HepG2 (cell line): ENCODE results near the gene SRD5A1. TPM values are rescaled to one million over a fixed set of nuclear protein-coding genes. Genes with fewer than 3 reads are reported as not detected.

Source experiments
- ATAC-seq: fragments of 200-7000 bp; cut with Tn5 transposase; 3 replicates; pipeline ENCODE4 v1.9.1; 2020; ENCODE audit warnings: mild to moderate bottlenecking, moderate library complexity
- BruUV-seq: library from RNA; stranded (reverse); fragments of 400-500 nt; replicated peaks from 2 replicates; lab custom pipeline; 2021; lab: Mats Ljungman, UMichigan
- CTCF ChIA-PET: fragments of 300-600 bp; formaldehyde crosslinking; extraction: SDS; loops from one replicate; lab custom pipeline; 2021; ENCODE audit warnings: low total read pairs, inconsistent platforms, low intra/inter-chr PET ratio; lab: Yijun Ruan, JAX
- POLR2A ChIA-PET: fragments of 350-600 bp; sonication (Branson Sonifier 250); formaldehyde crosslinking; loops from one replicate; lab custom pipeline; 2020; ENCODE audit warnings: antibody characterized with exemption, inconsistent platforms; lab: Yijun Ruan, JAX
- DNase-seq: peaks from one replicate; pipeline ENCODE4 v3.0.0-alpha.2; 2015; ENCODE audit warnings: low spot score
- FAIRE-seq: peaks from 3 replicates; lab custom pipeline; 2011; peaks lifted over from hg19 to GRCh38; lab: Jason Lieb, UNC
- H2AFZ ChIP-seq: one replicate; pipeline ENCODE4 v1.6.1; 2011; ENCODE audit warnings: low read length, inconsistent platforms
- H3K27ac ChIP-seq: fragments of 300-600 bp; 3 replicates; pipeline ENCODE4 v1.8.0; 2011; ENCODE audit warnings: mixed run types, mild to moderate bottlenecking, mixed read lengths, low read length, inconsistent platforms; ENCODE audit not compliant: insufficient read depth; ENCODE audit errors: extremely low read length
- H3K27me3 ChIP-seq, 2 experiments: fragments of 200-600 bp in 1 of 2; 2 replicates in 1 of 2; 3 replicates in 1 of 2; pipeline versions ENCODE4 v1.6.0 to v1.8.0; 2011; ENCODE audit warnings: low read length in 2 of 2, mild to moderate bottlenecking in 2 of 2, moderate library complexity in 2 of 2, inconsistent platforms in 1 of 2; ENCODE audit not compliant: insufficient read depth in 2 of 2, control insufficient read depth in 1 of 2
- H3K36me3 ChIP-seq, 2 experiments: fragments of 200-600 bp in 1 of 2; replicated peaks in 1 of 2; 2 replicates in 1 of 2; 3 replicates in 1 of 2; pipeline versions ENCODE4 v1.5.1 to v1.8.0; 2011; ENCODE audit warnings: low read length in 2 of 2, inconsistent platforms in 1 of 2; ENCODE audit not compliant: insufficient read depth in 2 of 2, control insufficient read depth in 1 of 2
- H3K4me1 ChIP-seq: 2 replicates; pipeline ENCODE4 v1.5.1; 2012; ENCODE audit warnings: low read length, inconsistent platforms; ENCODE audit not compliant: insufficient read depth
- H3K4me2 ChIP-seq: 2 replicates; pipeline ENCODE4 v1.6.0; 2011; ENCODE audit warnings: low read depth, low read length, inconsistent platforms
- H3K4me3 ChIP-seq, 3 experiments: fragments of 200-600 bp in 1 of 3; sonication (generic), shearing (Covaris generic) in 1 of 3; replicated peaks in 1 of 3; 2 replicates each; pipeline ENCODE4 v1.5.1; 2011 to 2016; ENCODE audit warnings: low read length in 3 of 3, inconsistent platforms in 2 of 3, low read depth in 2 of 3, mild to moderate bottlenecking in 2 of 3, control low read depth in 1 of 3, mixed read lengths in 1 of 3; ENCODE audit not compliant: insufficient read depth in 1 of 3
- H3K79me2 ChIP-seq: one replicate; pipeline ENCODE4 v1.6.1; 2011; ENCODE audit warnings: low read length, inconsistent platforms; ENCODE audit not compliant: insufficient read depth
- H3K9ac ChIP-seq: 2 replicates; pipeline ENCODE4 v1.6.0; 2011; ENCODE audit warnings: mild to moderate bottlenecking, low read depth, low read length, inconsistent platforms; ENCODE audit not compliant: insufficient read depth
- H3K9me3 ChIP-seq: 2 replicates; pipeline ENCODE4 v1.5.1; 2012; ENCODE audit warnings: mild to moderate bottlenecking, low read length
- H4K20me1 ChIP-seq: 2 replicates; pipeline ENCODE4 v1.6.0; 2011; ENCODE audit warnings: inconsistent platforms, mild to moderate bottlenecking, low read length, moderate library complexity; ENCODE audit not compliant: insufficient read depth
- CEBPB ChIP-seq: IDR thresholded peaks from 2 replicates; pipeline ENCODE4 v1.6.1; 2011; ENCODE audit warnings: low read depth, low read length, improper control_type of control experiment, borderline replicate concordance
- SAP130 ChIP-seq: IDR thresholded peaks from 2 replicates; pipeline ENCODE4 v1.6.1; 2016; ENCODE audit warnings: low read depth
- TARDBP ChIP-seq: sonication (generic); formaldehyde crosslinking; IDR thresholded peaks from 2 replicates; pipeline ENCODE4 v1.8.0; 2022; ENCODE audit warnings: mild to moderate bottlenecking, missing genetic modification reagents
- TBX3 ChIP-seq: fragments of 450-650 bp; IDR thresholded peaks from 2 replicates; pipeline ENCODE4 v1.6.1; 2017; ENCODE audit warnings: antibody characterized with exemption, mild to moderate bottlenecking, inconsistent platforms, borderline replicate concordance
- ZNF34 ChIP-seq: sonication (generic); formaldehyde crosslinking; IDR thresholded peaks from 2 replicates; pipeline ENCODE4 v1.4.0; 2020; ENCODE audit warnings: mild to moderate bottlenecking, missing genetic modification reagents, borderline replicate concordance
- WGBS: methylation state at CpG from one replicate; pipeline ENCODE4 v1.1.6; 2017; ENCODE audit warnings: low lambda C conversion rate; 5-methylcytosine and 5-hydroxymethylcytosine counted together
- in situ Hi-C: cut with HindIII; loops from 2 replicates; pipeline ENCODE4 v1.10.0; 2017; ENCODE audit warnings: low pct_unique_long_range_greater_than_20kb; ENCODE audit not compliant: extremely low pct_ligation_motif_present
- intact Hi-C: fragments of 100-400 bp; cut with micrococcal nuclease; formaldehyde crosslinking; loops from one replicate; pipeline ENCODE4 v1.10.0; 2022; ENCODE audit not compliant: unreplicated experiment
- polyA plus RNA-seq, 8 experiments: library from polyadenylated mRNA; depleted of rRNA in 3 of 8; stranded (reverse) in 7 of 8; unstranded in 1 of 8; fragments of >200 nt; fragmentation: Illumina TruSeq in 4 of 8; extraction: Trizol in 4 of 8; gene quantifications; 2 replicates each; pipeline versions ENCODE4 v1.2.1 to v1.2.3, GENCODE V29; 2011 to 2016; ENCODE audit warnings: low read depth in 4 of 8, missing spikeins in 1 of 8, mixed read lengths in 1 of 8; ENCODE audit not compliant: insufficient read depth in 1 of 8
- total RNA-seq, 5 experiments: library from RNA; depleted of rRNA; stranded (reverse); fragments of >200 nt; fragmentation: Illumina TruSeq; extraction: Trizol; gene quantifications; 2 replicates each; pipeline ENCODE4 v1.2.3, GENCODE V29; 2016; ENCODE audit warnings: low read depth in 1 of 5
- TF ChIP-seq, protein P1 (sequence below): sonication (generic); formaldehyde crosslinking; IDR thresholded peaks from 2 replicates; pipeline ENCODE4 v1.5.0; 2020; ENCODE audit warnings: missing genetic modification reagents, mild to moderate bottlenecking, borderline replicate concordance

Gene SRD5A1
- total and polyA plus RNA-seq, 2 of the 13 experiments (the other 11 are each of a cell fraction or from before 2014, with no cell fraction given), result 6.1 to 9.9 TPM

DNA sequence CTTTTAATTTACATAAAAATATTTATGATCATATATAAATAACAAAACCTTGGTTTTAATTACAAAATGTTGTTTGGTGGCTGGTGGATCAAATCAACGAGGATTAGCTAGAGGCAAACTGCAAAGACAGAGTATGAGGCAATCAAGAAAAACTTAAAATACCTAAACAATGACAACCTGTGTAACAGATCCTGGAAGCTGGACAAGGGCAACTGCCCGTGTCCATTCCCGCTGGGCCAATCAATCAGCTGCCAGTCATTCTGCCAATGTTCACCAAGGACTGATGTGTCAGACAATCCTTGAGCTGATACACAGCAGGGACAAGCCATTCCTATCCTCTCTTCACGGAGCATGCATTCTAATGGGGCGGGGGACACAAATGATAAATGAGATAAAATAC is 76.8 kb downstream of the SRD5A1 start:
- Histone ChIP-seq H3K27me3 (peaks cover 0 to 14% of the 10 kb centered on the region in 2 experiments; a peak in 3 of 5 replicates), H3K9ac (no peak overlapping the region), H3K4me2 (no peak overlapping the region), H4K20me1 (peaks cover 5% of the 10 kb centered on the region), H3K79me2 (peaks cover 8% of the 10 kb centered on the region), H3K27ac (no peak overlapping the region), H2AFZ (no peak overlapping the region), H3K4me1 (peaks cover 28% of the 10 kb centered on the region), H3K4me3 (no peak overlapping the region), H3K36me3 (no peaks in the 10 kb centered on the region), H3K9me3 (no peaks in the 10 kb centered on the region)
- POLR2A ChIA-PET, result interaction anchor here (0.8 kb wide), 1 partner anchor 77 kb away, joined by 3 read pairs; the partner anchor contains the start of genes NSUN2 and SRD5A1
- no peak for ATAC-seq
- no peak for FAIRE-seq
- in situ Hi-C loops, result loop anchor here (5.0 kb wide), 1 partner anchor 78 kb away; the partner anchor contains the start of genes NSUN2 and SRD5A1
- intact Hi-C loops, result no loop called here
- CTCF ChIA-PET, result no interaction called here
- BruUV-seq, result no TSS peak
- no peak for TF ChIP-seq TARDBP (CRISPR knock-in tag)
- TF ChIP-seq, protein P1, sequence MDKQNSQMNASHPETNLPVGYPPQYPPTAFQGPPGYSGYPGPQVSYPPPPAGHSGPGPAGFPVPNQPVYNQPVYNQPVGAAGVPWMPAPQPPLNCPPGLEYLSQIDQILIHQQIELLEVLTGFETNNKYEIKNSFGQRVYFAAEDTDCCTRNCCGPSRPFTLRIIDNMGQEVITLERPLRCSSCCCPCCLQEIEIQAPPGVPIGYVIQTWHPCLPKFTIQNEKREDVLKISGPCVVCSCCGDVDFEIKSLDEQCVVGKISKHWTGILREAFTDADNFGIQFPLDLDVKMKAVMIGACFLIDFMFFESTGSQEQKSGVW (CRISPR knock-in tag), result no peak
- no peak for TF ChIP-seq ZNF34 (CRISPR knock-in tag)
- TF ChIP-seq TBX3, result no peak
- peak; percentile 13; the same call in 1 of the 2 replicates for TF ChIP-seq SAP130 (CRISPR knock-in tag)
- TF ChIP-seq CEBPB, result peak; percentile 30; the same call in 1 of the 2 replicates
- no peak for DNase-seq
- 26% methylated on average over 5 of the region's 5 CpGs for WGBS
